Measurements from ENCODE around the gene TMEM168. TPM values are rescaled to one million over a fixed set of nuclear protein-coding genes. Genes with fewer than 3 reads are reported as not detected.

TMEM168 gene
- total RNA-seq = 12.1 and 14.8 TPM in 2 replicates

DNA sequence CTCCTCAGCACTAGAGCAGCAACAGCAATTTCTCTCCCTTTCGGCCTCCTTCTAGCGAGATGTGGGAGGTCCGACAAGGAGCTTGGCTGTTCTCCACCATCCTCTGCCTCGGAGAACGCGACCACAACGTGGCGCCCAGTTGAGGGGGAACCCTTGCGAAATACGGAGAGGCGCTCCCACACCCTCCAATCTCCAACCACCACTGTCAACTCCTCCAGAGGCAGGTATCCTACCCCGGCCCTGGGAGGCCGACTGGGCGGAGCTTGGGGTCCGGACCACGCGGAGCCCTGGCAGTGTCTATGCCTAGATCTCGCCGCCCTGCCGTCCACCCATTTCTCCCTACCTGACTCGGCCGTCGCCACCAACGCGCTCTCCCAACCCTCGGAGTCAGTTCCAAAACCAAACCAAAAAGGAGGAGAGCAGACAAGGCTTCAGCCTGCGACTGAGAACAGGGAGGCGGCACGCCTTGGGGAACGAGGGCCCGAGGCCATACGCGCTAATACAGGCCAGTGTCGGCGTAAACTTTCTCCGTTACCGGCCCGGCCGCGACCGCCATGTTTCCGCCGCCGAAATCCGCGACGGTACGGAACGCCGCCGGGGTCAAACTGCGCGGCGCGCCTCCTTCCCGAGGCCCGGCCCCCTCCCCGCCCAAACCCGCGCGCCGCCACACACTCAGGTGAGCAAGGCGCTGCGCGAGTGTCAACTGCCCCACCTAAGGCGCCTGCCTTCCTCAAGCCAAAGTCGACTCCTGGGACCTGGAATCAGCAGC is at the start of gene TMEM168:
Gene TMEM168 (minus strand): TSS at position 577 of the 769 bp plus-strand sequence. CDS start 5,568 bp downstream, outside the sequence.

Measured in pericardium fibroblast (primary cell).